ENCODE data around the gene PLET1.
A peak's percentile ranks its signal among the peaks of the same experiment; 100 is the strongest.

The PLET1 gene

GRCh38 chr11:112235750-112236390, 24.8 kb downstream of the PLET1 start:
- FAIRE-seq, result no peak

DNA sequence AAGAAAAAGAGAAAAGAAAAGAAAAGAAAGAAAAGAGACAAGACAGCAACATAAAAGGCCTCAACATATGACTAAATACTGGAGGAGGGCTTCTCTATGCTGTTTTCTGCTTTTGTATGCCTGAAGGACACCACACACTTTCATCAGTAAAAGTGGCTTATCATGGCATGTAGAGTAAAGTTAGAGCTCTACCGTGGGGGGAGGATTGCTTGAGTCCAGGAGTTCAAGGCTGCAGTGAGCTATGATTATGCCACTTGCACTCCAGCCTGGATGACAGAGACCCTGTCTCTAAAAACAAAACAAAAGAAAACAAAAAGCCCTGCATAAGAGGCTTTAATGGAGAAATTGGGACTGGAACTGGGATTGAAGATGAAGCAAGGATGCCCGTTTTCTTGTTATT, 28.7 kb downstream of the PLET1 start:
- no peak for FAIRE-seq

DNA sequence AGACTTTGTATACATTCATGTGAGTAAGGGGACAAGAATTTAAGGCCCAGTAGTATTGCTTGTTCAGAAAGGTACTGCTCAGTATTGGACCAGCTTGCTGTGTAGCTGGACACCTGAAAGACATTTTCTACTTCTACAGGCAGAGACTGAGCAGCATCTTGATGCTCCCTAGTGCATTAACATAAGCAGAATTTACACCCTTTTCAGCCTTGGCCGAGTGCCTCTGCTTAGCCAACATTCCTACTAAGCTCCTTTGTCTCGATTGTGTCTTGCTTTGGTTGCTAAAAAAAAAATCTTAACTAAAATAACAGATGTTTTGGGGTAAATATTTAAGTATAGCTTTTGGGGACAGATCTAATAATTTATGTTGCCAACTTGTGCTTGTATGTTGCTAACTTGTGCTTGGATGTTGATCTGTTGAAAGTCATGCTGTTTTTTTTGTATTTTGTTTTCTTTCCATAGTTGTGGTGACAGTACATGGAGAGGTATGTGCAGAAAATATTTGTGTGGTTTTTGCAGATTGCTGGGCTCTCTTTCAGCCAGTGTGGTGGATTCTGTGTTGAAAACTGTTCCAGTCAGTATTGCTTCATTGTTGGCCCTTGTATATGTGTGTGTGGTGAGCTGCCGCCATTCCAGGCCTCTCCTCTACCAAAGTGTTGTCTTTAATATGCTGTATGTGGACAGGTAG, 30.8 kb downstream of the PLET1 start:
- no peak for FAIRE-seq

- no peak for FAIRE-seq
These were observed 31.5 kb downstream of the PLET1 start for GRCh38 chr11:112229159-112229558.

DNA sequence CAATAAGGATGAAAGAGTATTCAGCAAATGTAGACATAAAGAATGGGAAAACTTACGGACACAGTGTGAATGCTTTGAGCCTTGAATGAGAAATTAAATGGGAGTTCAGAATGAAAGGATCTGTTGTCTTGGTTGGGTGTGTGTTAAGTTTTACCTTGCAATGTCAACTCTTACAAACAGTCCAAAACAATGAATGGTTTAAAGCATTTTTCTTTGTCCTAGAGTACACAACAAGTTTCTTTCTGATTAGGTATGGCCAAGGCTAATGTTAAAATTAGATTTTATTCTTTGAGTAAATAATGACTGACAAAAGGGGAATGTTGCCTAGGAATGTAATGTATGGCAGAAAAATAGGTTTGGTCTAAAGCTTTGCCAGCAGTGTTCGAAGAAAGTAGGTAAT, 32.0 kb downstream of the PLET1 start:
- FAIRE-seq, result no peak

GRCh38 chr11:112227471-112227870, 33.2 kb downstream of the PLET1 start:
- no peak for FAIRE-seq

DNA sequence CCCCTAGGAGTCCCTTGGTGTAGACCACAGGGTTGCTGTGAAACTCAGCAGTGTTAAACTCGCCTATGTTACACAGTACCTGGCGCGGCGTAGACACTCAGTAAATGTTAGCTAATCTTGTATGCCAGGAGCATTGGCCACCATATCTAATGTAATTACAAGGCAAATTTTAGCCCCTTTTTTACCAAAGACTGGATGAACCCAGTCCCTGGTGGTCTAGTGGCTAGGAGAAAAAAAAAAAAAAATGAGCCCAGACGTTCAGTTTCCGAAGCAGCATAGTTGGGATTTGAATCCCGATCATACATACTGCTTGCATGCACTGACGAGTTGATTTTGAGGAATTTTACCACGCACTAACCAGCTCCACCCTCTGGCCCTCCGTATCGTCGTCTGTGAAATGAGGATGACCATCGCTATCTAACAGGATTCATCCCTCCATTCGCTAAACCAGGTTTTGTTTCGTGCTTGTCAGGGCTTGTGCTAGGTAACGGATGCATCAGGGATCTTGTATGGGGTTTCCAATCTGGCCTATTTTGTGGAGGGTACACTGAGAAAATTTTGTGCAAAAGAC, 33.7 kb downstream of the PLET1 start:
- FAIRE-seq, result no peak

GRCh38 chr11:112226062-112226830, 34.4 kb downstream of the PLET1 start, which contains the start of gene PTS:
TSS of gene PTS (plus strand) at chr11:112226428. CDS start at chr11:112226444, 16 bp downstream.
- FAIRE-seq, result no peak

GRCh38 chr11:112225753-112226061, 35.0 kb downstream of the PLET1 start:
- FAIRE-seq, result no peak

- no peak for FAIRE-seq
These were observed 36.7 kb downstream of the PLET1 start for GRCh38 chr11:112223754-112224532.

DNA sequence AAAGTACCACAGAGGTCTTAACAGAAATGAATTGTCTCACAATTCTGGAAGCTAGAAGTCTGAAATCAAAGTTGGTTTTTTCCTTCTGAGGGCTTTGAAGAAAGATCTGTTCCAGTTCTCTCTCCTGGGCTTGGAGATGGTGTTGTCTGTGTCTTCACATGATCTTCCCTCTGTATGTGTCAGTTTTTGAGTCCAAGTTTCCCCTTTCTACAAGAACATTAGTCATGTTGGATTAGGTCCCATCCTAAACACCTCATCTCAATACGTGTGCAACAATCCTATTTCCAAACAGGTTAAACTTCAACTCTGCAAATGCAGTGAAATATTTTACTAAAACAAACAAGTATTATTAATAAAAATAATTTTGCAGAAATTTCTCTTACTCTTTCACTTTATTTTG, 37.5 kb downstream of the PLET1 start:
- FAIRE-seq, result no peak

GRCh38 chr11:112222303-112222702, 38.4 kb downstream of the PLET1 start:
- FAIRE-seq, result no peak

DNA sequence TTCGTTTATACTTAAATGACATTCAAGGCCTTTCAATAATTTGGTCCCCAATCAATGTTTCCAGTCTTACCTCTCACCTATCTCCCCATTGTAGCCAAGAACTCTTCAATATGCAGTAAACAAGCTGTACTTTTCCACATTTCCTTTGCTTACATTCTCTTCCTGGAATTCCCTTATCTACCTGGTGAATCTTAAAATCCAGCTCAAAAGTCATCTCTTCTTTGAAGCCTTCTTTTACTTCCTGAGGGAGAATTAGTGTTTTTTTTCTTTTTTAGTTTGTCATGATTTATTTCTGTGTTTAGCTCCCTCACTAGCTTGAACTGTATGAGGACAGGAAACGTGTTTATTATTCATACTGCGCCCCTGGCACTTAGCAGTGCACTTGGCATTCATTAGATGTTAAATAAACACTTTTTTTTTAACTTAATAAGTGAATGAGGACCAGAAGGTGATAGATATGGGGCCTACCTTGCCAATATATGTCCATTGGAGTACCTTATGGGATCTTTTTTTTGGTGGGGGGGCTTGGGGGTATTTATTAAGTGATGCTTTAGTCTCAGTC, 39.3 kb downstream of the PLET1 start:
- FAIRE-seq, result no peak

GRCh38 chr11:112219476-112220232, 41.0 kb downstream of the PLET1 start:
- FAIRE-seq, result peak; percentile 80

GRCh38 chr11:112216561-112217105, 44.0 kb downstream of the PLET1 start:
- no peak for FAIRE-seq

- no peak for FAIRE-seq
These were observed 45.0 kb downstream of the PLET1 start for GRCh38 chr11:112215621-112216020.

DNA sequence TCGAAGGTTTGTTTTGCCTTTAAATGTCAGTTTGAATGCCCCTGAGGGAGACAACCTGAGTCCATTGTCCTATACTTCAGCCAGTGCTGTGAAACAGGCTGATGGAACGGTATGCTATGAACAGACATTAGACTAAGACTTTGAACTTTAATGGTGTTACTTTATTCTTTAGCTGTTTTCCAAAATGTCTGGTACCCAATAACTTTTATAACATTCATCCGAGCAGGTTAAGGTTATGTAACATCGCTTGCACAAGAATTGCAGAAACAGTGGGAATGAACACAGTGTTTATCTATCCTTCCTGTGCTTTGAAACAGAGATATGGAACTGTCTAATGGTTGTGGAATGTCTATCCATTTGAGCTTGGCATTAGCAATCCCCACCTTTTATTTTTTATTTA, 46.9 kb downstream of the PLET1 start:
- no peak for FAIRE-seq

DNA sequence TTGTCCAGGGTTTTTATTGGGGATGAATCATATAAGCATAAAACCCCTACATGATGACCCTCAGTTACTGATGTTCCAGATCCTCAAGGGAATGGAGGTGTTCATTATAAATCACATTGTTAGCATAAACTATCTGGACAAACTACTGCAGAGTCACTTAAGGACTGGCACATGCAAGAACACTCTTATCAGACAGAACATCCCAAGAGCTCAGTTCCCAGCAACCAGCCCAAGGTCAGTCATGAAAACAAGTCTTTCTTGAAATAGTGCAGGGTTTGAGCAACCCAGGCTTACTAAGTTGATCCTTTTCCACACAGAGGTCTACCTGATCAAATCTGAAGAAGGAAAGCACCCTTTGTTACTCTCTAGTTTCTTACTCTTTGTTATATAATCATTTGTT, 48.0 kb downstream of the PLET1 start:
- FAIRE-seq, result no peak

GRCh38 chr11:112212290-112212689, 48.4 kb downstream of the PLET1 start:
- no peak for FAIRE-seq

DNA sequence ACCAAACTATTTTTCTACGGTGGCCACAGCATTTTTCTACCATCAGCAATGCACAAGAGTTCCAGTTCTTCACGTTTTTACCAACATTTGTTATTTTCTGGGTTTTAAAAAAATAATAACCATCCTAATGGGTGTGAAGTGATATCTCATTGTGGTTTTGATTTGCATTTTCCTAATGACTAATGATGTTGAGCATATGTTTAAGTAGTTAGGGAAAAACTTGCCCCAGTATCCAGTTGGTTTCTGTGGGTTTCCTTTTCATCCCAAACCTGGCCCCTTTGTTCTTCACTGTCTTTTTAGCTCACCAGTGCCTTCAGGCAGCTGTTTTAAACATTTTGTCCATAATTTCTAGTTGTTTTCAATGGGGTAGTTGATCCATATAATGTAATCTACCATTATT, 49.1 kb downstream of the PLET1 start:
- FAIRE-seq, result no peak

DNA sequence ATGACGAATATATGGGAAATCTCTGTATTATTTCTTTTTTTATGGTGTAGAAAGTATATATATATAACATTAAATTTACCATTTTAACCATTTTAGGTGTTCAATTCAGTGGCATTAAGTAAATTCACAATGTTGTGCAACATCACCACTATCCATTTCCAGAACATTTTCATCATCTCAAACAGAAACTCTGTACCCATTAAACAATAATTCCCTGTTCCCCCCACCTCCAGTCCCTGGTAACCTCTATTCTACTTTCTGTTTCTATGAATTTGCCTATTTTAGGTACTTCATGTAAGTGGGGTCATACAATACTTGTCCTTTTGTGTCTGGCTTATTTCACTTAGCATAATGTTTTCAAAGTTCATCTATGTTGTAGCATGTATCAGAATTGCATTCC, 49.8 kb downstream of the PLET1 start:
- FAIRE-seq, result no peak

DNA sequence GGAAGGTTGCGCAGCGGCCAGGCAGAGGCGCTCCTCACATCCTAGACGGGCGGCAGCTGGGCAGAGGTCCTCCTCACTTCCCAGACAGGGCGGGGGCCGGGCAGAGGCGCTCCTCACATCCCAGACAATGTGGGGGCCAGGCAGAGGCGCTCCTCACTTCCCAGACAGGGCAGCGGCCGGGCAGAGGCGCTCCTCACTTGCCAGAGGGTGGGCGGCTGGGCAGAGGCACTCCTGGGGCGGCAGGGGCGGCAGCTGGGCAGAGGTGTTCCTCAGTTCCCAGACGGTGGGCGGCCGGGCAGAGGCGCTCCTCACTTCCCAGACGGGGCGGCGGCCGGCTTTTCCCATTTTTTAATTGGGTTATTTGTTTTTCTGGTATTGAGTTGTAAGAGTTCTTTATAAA, 54.6 kb downstream of the PLET1 start:
- no peak for FAIRE-seq

All from G401.6 (cell line).